OCI-M1 (cell line): ENCODE results near the gene RASGRP1.

ENCODE experiments used
- DNase-seq: peaks from one replicate; lab custom pipeline; 2025; lab: John Stamatoyannopoulos, UW

RASGRP1 gene

DNA sequence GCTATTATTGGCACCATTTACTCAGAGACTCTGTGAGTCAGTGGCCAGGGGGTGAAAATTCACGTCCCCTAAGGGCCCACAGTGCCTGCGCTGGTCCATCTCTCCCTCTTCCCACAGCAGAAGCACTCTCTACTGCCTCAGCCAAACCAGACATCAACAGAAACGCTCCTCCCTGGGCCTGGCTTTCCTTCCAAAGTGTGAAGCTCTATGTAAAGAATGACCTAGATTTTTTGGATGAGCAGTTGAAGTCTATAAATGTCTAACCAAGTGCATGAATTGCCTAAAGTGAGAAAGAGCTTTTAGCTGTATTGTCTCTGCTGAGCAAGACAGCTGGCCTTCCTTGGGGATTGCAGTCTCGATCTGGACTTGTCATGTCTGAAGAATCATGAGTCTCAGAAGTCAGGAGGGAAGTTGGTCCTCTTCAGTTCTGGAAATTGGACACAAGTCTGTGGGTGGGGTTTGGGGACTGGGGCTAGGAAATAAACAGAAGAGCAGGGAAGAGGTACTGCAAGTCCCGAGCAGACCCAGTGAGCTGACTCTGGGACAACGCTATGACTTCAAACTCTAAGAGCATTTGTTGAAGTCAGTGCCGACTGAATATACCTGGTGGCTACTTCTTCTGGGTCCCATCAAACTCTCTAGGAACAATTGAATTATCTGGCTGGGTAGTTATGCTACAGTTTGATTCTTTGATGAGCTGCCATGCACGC, 29.0 kb downstream of the RASGRP1 start:
- no peak for DNase-seq

DNA sequence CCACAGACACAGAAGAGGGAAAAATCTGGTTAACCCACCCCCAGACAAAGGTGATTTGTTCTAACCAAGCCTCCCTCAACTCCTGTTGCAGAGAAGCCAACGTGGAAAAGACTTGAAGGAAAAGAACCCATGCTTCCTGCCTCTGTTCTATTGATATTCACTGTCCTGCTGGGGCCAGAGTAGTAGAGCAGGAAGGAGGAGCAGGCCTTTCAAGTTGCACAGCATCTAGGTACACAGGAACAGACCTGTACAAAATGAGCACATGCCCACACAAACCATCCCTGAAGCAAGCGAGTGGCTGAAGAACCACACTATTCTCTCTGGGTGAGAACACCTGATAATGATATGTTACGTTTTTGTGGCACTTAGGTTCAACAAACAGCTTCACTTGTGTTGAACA, 29.9 kb downstream of the RASGRP1 start:
- no peak for DNase-seq

DNA sequence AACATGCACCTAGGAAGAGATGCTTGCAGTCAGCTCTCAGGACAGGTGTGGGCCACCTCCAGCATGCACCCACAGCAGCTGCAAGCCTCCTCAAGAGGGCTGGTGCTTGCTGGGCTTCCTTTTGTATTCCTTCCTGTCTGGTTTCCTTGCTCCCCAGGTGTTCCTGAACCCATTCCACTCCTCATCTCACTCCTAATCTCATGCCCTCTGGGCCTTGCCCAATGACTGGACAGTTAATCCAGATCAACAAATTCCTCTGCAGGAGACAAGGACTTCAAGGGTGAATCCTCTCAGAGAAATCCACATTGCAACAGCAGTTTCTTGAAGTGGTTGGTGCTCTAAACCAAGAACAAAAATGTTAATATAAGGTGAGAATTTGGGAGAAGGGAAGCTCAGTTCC, 30.7 kb downstream of the RASGRP1 start:
- DNase-seq: no peak

DNA sequence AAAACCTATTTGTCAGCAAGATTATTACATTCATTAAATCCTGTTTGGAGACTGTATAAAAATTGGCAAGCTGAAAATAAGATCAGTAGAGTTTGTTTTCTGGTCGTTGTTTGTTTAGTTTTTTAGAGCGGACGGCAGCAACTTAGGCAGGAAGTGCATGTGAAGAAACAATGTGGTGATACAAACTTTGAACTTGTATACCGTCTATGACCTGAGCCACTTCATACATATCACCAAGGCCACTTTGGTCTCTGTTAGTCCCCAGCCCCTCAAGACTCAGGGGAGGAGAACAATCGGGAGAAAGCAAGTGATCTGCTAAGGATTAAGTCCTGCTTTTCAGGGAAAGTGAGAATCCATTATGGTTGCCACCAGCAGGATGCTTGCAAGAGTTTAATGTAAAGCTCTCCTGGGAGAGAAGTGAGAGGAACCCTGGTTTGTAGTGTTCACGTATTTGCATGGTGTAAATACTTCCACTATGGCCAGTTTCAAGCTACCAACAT, 31.1 kb downstream of the RASGRP1 start:
- DNase-seq: no peak

DNA sequence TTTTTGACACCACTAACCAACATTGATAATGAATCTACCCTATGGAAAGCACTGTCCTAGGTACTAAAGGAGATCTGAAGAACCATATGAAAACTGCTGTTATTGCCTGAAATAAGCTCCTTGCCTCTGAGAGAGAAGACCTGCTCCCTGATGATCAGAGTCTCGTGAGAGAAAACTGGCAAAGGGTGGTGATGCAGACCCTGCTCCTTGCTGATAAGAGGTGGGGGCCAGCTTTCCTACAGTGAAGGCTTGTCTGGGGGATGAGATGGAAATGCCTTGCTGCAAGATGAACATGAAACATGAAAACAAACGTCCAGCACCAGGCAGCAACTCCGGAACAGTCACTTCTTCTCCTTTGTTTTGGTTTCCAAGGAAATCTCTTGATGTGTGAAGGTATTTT, 31.9 kb downstream of the RASGRP1 start:
- DNase-seq: peak; percentile 3

DNA sequence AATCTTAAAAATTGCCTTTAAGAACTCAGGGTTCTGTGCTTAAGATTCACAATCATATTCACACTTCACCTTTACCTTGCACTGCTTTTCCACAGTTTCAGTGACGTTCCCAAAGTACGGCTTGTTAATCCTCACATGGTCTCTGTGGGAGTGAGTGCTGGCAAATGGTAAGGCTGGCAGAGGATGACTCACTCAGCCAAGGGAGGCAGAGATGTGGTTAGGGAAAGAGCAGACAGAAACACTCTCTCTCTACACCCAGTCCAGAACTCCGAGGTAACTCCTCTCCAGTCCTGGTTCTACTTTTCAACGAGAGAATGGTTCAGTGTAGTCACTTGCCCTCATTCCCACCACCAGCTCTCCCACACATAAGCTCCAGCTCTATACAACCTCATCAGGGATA, 33.1 kb downstream of the RASGRP1 start:
- peak; percentile 3 for DNase-seq

DNA sequence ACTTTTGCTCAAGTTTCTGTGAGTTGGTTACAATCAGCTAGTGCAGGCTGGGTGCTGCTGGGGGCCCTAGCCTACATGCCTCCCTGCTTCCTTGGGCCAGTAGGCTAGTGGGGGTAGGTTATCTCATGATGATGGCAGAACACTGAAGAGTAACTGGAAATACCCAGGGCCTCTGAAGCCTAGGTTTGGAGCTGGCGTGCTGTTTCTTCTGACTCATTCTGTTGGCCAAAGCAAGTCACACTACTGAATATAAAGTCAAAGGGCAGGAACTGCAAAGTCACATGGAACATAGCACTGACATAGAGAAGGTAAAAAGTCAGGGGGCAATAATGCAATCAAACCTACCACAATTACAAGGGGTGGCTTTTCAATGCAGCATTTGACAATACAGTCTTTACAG, 34.5 kb downstream of the RASGRP1 start:
- DNase-seq: no peak

DNA sequence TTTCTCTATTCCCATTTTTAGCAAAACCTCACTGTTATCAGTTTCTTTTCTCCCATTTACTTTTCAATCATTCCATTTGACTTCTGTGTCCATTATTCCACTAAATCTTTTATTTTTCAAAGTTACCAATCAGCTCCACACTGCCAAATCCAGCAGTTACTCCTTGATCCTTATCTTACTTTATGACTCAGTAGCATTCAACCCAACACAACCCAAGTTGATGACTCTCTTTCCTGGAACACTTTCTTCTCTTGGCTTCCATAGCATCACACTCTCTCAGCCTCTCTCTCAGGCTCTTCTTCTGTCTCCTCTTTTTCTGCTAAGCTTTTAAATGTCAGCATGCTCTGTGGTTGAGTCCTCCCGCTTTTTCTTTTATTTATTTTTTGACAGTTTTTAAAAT, 36.3 kb downstream of the RASGRP1 start:
- DNase-seq: no peak

DNA sequence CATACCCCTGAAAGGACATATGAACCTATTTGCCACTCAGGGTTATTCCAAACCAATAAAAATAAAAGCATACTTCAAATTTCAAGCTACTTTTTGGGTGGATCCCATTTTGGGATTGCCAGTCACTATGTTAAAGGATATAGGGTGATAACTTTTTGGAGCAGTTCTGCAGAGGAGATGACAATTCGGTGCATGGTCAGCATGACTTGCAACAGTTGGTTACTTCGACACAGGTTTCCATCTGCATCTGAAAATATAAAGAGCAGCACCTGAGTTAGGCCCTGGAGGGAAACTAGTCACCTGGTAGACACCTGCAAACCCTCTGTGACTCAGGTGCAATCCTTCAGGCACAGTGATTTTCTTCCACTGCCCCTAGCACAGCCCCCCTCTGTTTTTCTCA, 38.5 kb downstream of the RASGRP1 start:
- DNase-seq: no peak

DNA sequence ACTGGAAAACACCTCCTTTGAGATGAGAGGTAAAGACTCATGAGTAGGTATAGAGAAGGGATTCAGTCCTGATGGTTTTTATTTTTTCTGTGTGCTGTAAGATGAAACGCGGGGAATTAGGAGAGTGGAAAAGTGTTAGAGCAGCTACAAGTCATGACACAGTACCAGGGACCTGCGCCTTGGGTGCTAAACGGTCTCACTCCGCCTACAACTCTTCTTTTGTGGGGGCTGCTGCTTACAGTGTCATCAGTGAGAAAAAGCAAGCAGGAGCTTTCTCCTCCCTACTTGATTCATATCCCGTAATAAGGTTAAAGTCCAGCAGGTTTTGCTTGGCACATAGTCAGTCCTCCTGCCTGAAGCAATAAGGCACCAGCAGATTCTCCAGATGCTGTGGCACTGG, 39.1 kb downstream of the RASGRP1 start:
- no peak for DNase-seq

DNA sequence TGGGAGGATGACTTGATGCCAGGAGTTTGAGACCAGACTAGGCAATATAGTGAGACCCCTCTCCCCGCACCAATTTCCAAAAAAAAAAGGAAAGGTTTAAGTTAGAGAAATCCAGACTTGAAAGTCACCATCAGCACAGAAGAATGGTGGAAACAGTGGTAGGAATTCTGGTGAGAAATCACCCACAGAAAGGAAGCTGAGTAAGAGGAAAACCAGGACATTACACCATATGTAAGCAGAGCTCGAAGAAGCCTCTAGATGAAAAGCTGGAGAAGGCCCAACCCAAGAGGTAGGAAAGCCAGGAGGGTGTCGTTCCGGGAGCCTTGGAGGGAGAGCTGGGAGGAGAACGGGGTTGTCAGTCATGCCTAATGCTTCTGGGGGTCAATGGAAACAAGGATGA, 40.5 kb downstream of the RASGRP1 start:
- no peak for DNase-seq

DNA sequence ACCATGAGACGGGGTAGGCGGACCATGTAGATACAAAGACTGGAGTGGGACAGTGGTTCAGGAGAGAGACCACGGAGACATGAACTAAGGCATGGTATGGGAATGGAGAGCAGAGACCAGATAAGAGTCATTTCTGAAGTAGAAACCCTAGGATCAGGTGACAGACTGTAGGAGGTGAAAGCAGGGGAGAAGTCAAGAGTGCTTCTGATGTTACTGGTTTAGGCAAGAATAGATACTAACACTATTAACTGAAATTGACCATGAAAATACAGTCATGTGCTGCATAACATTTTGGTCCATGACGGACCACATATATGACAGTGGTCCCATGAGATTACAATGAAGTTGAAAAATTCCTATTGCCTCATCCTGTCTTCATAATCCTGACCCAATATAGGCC, 41.7 kb downstream of the RASGRP1 start:
- DNase-seq: no peak

DNA sequence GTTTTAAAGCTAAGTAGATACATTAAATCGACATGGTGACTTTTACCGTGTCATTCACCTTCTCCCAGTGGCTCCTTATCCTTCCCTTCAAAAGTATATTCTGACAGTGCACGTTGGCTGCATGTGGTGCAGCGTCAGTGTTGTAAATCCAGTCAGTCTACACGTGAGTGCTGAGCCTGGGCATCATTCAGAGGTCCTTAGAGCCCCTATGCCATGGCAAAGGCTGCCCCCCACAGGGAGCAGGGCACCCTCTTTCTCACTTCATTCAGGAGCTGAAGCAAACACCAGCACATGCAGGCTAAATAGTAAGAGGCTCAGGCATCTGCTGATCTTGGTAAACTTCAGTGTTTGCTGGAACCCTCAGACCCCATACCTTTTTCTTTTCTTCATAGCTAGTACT, 43.3 kb downstream of the RASGRP1 start:
- no peak for DNase-seq

DNA sequence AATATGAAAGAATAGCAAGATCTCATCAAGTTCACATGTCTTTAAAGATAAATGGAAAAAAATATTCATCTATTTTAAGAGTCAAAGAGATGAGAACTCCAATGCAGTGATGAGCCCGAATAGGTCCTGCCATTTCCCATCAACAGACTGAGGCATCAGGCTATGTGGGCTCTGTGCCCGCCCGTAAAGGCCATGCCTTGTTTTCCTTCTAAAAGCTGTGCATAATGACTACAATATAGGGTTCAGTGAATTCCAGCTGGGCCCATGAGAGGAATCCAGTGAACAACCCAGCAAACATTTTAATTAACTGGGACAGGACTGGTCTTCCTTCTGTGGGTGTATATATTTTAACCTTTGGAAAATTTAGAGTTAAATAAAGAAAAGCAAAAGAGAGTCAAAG, 44.6 kb downstream of the RASGRP1 start:
- DNase-seq: no peak

DNA sequence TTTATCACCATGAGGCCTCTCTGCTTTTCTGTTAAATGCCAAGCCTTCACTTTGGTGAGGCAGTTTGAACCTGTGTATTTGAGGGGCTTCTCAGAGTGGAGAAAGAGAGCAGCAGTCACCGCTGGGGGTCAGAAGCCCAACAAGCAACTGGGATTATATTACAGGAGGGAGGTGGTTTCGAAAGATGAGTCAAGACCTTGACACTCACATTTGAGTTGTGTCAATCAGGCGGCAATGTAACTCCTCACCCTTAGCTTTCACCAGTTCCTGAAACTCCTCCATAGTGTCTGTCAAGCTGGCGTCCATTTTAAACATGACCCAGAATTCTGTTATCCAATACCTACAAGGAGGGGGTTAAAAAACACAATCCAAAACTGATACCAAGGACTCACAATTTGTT, 46.5 kb downstream of the RASGRP1 start:
- no peak for DNase-seq

DNA sequence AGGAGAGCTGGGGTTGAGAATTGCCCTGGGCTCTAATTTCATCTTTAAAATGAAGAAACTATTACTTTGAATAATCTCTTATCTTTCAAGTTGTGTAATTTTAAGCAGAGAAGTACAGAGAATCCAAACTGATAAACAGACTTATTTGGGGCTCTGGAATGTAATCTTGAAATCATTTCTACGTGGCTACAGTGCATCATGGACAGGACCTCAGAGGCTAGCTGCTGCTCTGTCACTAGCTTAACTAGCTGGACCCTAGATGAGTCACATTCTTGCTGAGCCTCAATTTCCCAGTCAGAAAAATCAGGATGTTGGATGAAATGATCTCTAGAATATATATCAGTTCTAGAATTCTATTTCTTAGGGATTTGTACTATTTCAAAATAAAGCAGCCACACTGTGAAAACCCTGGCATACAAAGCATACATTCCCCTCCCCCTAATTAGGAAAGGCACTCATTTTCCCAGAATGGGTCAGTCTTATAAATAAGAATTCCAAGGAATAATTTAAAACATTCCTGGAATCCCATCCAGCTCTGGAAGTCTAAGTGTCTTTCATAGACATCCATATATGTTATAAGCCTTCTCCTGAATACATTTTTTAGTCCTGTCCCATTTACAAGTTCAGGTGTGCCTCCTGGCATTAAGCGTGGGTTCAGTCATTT, 47.2 kb downstream of the RASGRP1 start:
- no peak for DNase-seq

DNA sequence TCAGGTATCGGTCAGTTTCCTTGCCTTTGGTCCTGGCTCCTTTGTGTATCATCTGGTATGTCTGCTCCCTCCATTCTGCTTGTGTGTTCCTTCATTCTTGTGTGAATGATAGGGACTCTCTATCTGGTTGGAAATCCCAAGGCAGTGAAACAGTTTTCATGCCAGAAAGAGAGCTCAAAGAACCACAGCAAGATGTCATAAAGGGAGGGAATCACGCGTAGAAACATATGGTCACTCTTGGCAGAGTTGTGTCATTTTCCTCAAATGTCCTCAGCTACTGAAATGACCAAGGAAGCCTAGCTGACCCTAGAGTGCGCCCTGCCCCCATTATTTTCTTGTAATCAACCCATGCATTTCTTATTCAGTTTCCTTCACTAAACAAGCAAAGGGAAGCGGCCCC, 48.0 kb downstream of the RASGRP1 start:
- peak; percentile 1 for DNase-seq

DNA sequence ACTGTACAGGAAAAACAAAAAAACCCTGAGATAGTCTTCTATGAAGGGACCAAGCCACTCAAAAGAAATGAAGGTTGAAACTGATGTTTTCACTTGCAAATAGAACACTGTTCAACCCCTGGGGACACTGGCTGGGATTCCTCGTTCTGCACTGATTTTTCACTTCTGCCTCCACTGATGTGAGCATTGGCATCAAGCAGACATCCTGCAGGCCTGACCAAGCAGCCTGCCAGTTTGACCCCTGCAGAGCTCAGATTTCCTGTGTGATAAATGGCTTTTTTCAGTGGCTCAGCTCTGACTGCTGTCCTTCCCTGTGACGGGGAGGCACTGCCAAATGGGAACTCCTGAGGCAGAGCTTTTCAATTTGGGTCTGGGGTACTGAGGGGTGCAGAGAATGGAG, 50.0 kb downstream of the RASGRP1 start:
- no peak for DNase-seq

DNA sequence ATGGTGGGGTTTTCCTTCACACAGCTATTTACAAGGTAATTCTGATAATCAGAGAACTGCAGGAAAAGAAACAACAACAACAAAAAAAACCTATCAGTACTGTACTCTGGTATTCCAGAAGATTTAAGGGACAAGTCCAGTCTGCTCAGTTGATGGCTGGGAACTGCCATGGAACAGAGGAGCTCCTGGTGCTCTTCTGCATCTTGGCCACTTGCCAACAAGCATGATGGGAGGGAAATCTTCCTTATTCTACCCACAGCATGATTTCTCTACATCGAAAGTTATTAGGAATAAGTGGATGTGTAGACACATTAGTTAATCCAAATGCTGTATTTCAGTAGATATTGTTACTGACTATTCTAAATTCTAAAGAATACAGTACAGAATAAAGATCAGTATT, 51.7 kb downstream of the RASGRP1 start:
- peak; percentile 2 for DNase-seq

DNA sequence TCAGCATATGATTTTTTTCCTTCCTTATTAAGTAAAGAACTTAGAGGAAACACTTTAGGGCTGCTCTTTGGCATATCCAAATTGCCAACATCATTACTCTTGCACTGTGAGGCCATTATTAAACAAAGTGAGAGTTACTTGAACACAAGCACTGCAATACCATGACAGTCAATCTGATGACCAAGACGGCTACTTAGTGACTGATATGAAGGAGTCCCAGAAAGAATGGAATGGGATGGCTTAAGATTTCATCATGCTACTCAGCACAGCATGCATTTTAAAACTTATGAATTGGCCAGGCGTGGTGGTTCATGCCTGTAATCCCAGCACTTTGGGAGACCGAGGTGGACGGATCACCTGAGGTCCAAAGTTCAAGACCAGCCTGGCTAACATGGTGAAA, 55.5 kb downstream of the RASGRP1 start:
- DNase-seq: no peak

DNA sequence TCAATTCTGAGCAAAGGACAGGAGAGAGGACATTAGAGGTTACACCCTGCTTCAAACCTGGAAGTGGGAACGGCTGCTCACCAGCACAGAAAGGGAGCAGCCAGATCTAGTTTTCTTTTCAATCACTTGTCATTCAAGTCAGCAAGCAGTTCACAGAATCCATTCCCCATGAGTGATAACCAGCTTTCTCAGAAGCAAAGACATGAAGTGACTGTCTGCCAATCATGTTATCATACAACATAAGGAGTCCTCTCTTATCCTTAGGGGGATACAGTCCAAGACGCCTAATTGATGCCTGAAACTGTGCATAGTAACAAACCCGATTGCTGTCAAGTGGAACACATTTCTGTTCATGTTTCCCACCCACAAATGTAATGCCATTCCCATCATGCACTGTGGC, 56.0 kb downstream of the RASGRP1 start:
- DNase-seq: peak; percentile 56

DNA sequence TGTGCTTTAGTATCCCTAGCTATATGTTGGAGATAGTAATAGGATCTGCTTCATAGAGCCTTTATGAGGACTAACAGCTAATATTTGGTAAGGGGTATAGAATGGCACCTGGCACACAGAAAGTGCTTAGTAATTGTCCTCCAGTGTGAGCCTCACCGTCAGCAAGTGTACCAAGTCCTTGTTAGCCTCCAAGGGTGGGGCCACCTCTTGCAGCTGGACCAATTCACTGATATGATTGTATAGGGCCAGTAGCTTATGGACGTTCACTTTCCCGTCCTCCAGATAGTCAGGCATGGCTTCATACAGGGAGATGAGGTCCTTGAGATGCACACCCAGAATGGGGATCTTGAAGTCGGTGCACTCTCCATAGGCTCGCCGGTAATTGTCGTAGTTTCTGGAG, 57.0 kb downstream of the RASGRP1 start:
- DNase-seq: no peak

DNA sequence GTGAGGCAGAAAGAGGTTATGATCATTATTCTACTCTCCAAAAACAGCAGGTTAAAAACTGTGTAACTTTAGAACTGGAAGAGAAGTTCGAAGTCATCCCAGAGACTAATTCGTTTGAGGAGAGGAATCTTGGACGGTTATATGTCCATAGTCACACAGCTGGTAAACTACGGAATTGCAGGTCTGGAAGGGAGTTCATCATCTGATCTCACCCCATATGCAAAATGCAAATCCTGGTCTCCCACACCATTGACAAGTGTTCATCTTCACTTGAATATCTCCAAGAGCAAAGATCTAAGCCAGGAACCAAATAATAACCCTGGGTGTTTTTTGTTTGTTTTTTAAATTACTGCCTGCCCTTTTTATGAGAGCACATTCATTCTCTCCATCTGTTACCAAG, 57.6 kb downstream of the RASGRP1 start:
- no peak for DNase-seq
